ENCODE measurements around the gene PRKCI.
A peak's percentile ranks its signal among the peaks of the same experiment; 100 is the strongest.
"Not testable (repeated sequence)": the region's sequence is repeated elsewhere in the genome, so short reads cannot be mapped to it uniquely, and the experiment has no call there.

PRKCI gene

DNA sequence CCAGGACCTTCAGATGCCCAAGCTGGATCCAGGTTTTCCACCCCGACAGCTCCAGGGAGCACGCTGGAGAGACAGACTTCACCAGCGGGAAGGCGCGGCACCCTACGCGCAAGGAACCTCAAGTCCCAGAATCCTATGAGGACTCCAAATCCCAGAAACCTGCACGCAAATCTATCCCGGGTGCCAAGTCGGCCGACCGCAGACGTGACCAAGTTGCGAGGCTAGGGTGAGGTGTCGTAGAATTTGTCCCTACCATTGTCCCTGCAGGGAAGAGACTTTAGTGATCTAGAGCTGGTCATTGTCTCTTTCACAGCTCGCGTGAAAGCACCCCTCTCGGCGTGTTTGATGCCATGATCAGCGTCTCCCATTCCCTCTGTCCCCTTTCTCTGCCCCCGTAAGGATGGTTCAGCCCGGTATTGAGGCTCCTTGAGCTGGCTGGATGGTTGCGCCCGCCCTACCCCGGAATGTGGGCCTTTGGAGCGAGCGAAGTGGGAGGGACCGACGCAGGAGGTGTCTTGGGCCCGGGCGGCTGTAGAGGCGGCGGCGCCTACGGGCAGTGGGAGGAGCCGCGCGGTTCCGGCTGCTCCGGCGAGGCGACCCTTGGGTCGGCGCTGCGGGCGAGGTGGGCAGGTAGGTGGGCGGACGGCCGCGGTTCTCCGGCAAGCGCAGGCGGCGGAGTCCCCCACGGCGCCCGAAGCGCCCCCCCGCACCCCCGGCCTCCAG lies at the start of gene PRKCI:
Gene PRKCI (plus strand): TSS at position 501 of the 723 bp plus-strand sequence. CDS start 246 bp downstream, outside the sequence.
- intact Hi-C loops (cut with DNase I), result loop anchor here (5.0 to 10.0 kb wide), 2 partner anchors 40 to 133 kb away; partner anchors contain the start of genes PHC3 and SKIL
- DNase-seq, result peak; percentile 89 to 98 (median 96)

DNA sequence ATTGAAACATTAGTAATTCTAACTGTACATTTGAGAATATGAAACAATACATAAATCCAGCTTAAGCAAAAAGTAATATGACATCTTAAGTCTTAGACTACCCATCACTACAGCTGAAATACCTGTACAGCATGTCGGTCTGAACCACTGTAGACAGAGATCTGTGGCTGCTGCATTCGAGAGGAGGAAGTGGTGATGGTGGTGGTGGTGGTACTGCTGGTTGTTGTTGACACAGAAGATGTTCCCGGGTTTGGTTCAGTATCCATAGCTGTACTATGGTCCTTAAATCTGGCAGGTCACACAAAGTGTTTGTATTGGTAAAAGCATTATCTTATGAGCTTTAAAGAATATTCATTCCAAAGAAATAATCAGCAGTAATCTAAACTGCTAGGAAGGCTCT lies 43.6 kb upstream of the PRKCI start:
- no peak for DNase-seq
- intact Hi-C loops (cut with DNase I), result no loop called here

DNA sequence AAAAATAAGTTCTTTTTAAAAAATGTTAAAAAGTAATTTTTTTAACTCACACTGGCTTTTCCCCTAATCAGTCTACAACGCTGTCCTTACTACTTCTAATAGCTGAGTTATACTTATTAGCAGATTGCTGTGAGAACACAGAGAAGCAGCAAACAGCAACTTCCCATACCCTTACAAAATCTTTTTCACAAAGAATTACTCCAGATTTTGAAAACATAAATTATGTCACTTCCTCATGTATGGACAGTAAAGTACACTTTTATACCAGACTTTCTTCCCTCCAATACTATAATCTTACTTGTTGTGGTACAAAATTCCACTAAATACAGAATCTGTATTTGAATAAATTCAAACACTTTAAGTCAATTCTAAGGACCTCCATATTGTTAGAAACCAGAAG lies 42.8 kb upstream of the PRKCI start:
- DNase-seq, result no peak
- intact Hi-C loops (cut with DNase I), result no loop called here

DNA sequence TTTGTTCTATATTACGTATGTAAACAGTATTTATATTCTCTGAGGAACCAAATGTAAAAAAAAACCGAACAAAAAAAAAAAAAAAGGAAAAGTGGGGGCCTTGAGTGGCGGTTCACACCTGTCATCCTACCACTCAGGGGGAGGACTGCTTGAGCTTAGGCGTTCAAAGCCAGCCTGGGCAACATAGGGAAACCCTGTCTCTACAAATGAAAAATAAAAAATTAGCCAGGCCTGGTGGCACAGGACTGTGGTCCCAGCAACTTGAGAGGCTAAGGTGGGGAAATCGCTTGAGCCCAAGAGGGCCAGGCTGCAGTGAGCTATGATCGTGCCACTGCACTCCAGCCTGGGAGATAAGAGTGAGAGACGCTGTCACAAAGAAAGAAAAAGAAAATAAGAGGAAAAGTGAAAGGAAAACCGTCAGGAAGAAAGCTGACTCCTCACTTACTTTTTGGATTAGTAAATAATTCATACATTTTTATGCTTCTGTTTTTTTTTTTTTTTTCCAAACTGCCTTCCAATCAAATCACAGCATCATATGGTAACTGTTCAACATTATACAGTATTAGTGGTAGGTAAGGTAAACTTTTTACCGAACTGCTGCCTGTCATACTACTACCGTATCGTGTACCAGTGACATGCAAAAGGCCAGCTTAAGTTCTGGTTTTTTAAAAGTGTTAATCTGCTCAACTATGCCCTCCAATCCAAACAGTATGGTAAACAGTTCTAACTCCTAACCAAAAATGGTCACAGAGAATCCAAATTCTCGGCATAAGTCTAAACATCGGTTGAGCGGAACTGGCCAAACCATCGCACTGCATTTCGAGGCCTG lies 41.9 kb upstream of the PRKCI start:
- intact Hi-C loops (cut with DNase I), result loop anchor here (5.0 to 10.0 kb wide), 2 partner anchors 42 to 315 kb away; partner anchors contain the start of genes LRRC31 and PRKCI
- DNase-seq, result peak in 1 of 42 donors; percentile 4

DNA sequence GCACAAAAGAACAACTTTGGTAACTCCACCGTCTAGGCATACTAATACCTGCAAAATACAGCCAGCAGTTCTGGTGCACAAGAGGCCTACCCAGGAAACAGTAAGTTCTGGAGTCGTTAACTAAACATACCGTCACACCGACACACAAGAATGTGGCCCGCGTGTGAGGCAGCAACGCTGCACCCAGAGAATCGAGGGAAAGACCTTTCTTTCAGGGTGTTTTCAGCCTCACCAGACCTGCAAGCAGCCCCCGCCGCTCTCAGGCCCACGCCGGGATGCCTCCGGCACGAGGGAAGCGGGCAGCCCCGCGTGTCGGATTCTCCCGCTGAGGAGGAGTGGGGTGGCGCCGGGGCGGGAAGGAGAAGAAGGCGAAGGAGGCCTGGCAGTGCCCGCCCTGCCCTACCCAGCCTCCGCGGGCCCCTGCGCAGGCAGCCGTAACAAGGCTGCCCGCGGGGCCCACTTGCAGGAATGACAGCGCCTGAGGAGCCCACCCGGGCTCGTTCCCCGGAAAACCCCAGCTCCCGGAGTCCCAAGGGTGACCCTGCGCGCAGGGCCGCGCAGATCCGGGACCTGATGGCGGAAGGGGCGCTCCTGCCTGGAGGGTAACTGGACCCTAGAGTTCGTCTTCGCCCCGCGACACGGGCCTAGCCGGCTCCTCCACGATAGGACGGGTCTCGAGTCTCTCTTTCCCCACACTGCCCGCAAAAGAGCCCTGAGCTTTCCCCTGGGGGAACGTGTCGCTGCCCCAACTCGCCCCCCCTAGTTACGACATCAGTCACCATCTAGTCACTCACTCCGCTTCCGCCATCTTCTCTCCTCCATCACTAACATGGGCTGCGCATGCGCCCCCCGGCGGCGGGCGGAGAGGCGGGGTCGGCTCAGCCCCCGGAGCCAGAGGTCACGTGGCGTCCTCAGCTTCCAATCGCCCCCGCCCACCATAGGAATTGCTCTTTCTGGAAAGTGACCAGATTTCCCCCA lies 41.0 kb upstream of the PRKCI start, which contains the start of gene PHC3:
Gene PHC3 (minus strand): TSS at position 826 of the 978 bp plus-strand sequence. CDS start 18 bp downstream, at position 808.
- DNase-seq, result peak; percentile 84 to 98 (median 95)
- intact Hi-C loops (cut with DNase I), result loop anchor here (5.0 to 10.0 kb wide), 2 partner anchors 41 to 316 kb away; partner anchors contain the start of genes LRRC31 and PRKCI

DNA sequence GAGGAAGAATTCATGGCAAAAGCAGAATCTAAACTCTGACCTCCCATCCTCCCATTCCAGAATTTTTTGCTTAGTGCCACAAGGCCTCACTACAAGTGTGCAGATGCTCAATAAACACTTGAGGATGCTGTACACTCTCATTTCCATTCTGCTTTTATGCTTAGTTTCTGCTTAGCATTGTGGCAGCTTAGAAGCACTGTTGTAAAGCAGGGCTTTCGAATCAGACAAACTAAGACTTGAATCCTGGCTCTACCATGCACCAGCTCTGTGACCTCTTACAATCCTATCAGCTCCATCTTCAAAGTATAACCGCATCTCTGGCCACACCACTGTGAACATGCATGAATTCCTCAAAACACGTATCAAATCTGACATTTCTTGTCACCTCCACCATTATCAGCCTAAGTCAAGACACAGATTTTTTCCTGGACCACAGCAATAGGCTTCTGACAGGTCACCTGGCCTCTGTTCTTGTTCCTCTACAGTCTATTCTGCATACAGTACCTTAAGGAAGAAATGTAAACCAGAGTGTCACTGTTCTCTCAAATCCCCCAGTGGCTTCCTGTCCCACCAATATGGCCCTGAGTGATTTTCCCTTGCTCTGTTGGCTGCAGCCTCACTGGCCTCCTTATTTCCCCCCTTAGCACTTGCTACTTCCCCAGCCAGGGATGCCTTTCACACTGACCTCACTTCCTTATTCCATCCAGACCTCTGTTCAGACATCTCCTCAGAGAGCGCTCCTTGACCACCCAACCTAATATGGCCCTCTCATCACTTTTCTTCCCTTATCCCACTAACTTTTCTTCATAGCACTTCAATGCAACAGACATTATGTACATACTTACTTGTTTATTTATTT lies 32.6 kb upstream of the PRKCI start:
- no peak for DNase-seq
- intact Hi-C loops (cut with DNase I), result loop anchor here (5.0 to 10.0 kb wide), 2 partner anchors 223 to 325 kb away; partner anchors contain the start of gene LRRC31

DNA sequence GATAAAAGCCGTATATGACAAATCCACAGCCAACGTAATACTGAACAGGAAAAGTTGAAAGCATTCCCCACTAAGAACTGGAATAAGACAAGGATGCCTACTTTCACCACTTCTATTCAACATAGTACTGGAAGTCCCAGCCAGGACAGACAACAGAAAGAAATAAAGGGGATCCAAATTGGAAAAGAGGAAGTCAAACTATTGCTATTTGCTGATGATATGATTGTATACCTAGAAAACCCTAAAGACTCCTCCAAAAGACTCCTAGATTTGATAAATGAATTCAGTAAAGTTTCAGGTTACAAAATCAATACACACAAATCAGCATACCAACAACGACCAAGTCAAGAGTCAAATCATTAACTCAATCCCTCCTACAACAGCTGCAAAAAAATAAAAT lies 26.5 kb upstream of the PRKCI start:
- intact Hi-C loops (cut with DNase I); DNase-seq: not testable (repeated sequence)

DNA sequence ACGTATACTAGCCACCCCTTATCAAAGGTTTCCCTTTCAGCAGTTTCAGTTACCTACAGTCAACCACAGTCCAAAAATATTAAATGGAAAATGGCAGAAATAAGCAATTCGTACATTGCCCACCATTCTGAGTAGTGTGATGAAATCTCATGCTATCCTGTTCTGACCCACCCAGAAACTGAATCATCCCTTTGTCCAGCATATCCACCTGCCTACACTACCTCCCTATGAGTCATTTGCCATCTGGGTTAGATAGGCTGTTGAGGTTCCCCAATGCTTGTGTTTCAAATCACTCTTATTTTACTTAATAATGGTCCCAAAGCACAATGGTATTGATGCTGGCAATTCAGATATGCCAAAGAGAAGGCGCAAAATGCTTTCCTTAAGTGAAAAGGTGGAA lies 25.4 kb upstream of the PRKCI start:
- no peak for DNase-seq
- intact Hi-C loops (cut with DNase I), result no loop called here

DNA sequence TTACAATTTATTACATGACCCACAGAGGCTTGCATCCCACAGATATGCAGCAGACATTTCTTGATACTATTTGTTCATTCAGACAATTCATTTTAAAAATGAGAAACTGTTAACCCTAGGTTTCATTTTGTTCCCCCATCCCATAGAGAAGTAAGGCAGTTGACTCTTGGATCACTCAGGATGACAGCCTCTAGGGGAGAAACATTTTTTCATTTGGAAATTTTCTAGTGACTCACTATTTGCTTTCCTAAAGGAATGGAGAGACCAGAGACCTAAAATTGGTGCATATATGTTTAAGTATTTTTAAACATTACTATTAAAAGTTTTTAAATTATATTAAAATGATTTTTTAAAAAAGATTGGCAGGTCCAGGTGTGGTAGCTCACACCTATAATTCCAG lies 21.2 kb upstream of the PRKCI start:
- intact Hi-C loops (cut with DNase I), result no loop called here
- no peak for DNase-seq

DNA sequence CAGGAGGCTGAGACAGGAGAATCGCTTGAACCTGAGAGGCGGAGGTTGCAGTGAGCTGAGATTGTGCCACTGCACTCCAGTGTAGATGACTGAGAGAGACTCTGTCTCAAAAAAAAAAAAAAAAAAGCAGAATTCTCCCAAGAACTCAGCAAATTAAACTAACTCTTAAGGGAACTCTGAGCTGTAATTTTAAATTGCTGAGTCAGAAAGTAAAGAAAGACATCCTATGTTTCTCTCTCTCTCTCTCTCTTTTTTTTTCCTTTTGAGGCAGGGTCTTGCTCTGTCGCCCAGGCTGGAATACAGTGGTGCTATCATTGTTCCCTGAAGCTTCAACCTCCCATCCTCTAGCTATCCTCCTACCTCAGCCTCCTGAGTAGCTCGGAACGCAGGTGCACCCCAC lies 20.7 kb upstream of the PRKCI start:
- DNase-seq, result no peak
- intact Hi-C loops (cut with DNase I), result no loop called here

DNA sequence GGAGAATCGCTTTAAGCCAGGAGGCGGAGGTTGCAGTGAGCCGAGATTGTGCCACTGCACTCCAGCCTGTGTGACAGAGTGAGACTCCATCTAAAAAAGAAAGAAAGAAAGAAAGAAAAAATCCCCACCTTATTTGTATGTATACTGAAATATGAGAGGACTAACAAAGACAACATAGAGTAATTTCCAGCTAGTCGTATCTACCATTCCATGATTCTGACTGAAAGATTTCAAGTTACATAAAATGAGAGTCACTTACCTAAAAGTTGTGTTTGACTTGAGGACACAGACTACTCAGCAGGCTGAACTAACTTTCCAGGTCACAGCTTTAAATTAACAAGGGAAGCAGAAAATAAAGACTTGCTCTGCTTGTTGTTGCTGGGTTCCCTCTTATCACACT lies 18.8 kb upstream of the PRKCI start:
- DNase-seq, result no peak
- intact Hi-C loops (cut with DNase I), result no loop called here

DNA sequence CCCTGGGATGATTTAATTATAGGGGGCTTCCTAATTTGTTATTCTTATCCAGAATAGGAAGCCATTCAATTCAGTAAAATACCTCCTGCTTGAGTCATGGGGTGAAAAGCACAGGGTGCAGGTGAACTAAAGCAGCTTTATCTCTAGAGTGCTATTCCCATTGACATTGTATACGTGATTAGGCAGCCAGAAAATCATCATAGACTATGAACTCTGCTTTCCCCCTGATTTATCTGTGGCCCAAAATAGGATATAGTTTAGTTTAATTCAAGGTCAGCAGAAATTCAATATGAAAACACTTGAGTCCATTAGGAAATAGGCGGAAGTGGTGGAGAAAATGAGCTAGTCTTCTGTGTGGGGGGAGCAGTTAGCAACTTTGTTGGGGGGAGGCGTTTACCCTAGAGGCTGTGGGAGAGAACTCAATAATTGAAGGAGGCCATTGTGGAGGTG lies 18.2 kb upstream of the PRKCI start:
- no peak for DNase-seq
- intact Hi-C loops (cut with DNase I), result no loop called here

DNA sequence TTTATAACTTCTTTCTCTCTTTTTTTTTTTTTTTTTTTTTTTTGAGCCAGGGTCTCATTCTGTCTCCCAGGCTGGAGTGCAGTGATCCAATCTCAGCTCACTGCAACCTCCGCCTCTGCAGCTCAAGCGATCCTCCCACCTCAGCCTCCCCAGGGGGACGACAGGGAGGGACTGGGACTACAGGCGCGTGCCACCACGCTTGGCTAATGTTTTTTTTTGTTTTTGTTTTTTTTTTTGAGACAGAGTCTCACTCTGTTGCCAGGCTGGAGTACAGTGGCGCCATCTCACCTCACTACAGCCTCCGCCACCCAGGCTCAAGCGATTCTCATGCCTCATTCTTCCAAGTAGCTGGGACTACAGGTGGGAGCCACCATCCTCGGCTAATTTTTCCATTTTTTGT lies 17.7 kb upstream of the PRKCI start:
- no peak for DNase-seq
- intact Hi-C loops (cut with DNase I), result no loop called here

DNA sequence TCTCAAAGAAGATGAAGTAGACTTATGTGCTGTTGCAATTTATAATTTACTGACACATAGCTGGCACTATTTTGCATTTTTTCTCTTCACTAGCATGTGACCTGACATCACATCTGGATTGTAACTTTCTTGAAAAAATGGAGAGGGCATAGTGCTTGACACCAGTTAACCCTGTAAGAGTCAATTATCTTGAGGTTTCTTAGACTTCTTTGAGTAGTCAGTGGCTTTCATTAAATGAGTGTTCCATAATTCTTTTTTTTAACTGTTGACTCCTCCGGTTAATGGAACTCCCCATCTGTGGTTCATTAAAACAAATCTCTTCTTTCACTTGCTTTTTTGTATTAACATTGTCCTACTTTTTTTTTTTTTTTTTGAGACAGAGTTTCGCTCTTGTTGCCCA lies 16.9 kb upstream of the PRKCI start:
- intact Hi-C loops (cut with DNase I), result no loop called here
- DNase-seq, result no peak

DNA sequence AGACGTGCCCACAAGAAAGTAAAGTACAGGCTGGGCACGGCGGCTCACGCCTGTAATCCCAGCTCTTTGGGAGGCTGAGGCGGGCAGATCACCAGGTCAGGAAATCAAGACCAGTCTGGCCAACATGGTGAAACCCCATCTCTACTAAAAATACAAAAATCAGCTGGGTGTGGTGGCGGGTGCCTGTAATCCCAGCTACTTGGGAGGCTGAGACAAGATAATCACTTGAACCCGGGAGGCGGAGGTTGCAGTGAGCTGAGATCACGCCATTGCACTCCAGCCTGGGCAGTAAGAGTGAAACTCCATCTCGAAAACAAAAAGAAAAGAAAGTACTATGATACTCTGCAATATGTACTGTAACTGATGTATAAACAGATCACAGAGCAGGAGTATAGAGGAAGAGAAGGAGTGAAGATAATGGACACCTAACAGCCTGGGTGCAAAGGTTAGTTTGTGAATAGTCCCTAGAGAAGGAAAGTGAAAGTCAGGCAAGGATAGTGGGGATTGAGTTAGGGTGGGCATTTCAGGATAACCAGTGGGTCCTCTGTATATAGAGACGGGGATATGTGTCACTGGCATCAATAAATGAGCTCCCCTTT lies 16.0 kb upstream of the PRKCI start:
- DNase-seq; intact Hi-C loops (cut with DNase I): not testable (repeated sequence)

DNA sequence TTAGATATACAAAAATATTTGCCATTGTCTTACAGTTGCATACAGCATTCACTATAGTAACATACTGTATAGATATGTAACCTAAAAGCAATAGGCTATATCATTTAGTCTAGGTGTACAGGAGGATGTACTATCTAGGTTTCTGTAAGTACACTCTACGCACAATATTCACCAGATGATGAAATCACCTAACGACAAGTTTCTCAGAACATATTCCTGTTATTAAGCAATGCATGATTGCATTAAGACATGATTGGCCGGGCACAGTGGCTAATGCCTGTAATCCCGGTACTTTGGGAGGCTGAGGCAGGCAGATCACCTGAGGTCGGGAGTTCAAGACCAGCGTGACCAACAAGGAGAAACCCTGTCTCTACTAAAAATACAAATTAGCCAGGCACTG lies 14.5 kb upstream of the PRKCI start:
- intact Hi-C loops (cut with DNase I), result no loop called here
- DNase-seq, result no peak

DNA sequence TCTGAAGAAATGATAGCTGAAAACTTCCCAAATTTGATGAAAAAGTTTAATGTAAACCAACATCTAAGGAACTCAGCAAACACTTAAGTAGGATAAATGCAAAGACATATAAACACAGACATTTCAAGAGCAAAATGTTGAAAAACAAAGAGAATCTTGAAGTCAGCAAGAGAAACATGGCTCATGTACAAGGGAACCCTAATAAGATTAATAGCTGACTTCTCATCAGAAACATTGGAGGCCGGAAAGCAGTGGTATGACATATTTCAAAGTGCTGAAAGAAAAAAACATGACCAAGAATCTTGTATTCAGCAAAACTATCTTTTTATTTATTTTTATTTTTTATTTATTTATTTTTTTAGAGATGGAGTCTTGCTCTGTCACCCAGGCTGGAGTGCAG lies 10.6 kb upstream of the PRKCI start:
- no peak for DNase-seq
- intact Hi-C loops (cut with DNase I), result no loop called here

Data from head of caudate nucleus (tissue), 42 donors.